ENCODE results near the gene PDE12.
"Not testable (repeated sequence)": the region's sequence is repeated elsewhere in the genome, so short reads cannot be mapped to it uniquely, and the experiment has no call there.

Gene PDE12

GRCh38 chr3:57587905-57588304, 31.8 kb downstream of the PDE12 start:
- no peak overlapping the region for H3K9ac ChIP-seq (ENCODE audit: low read length)
- peaks cover 45% of the 10 kb centered on the region for H3K4me1 ChIP-seq (ENCODE audit: control insufficient read depth, insufficient read depth, low read length)
- peaks cover 32% of the 10 kb centered on the region for H3K36me3 ChIP-seq (ENCODE audit: control insufficient read depth, insufficient read depth, low read length, severe bottlenecking)
- DNase-seq (ENCODE audit: low read depth), result no peak
- H3K27me3 ChIP-seq (replicated peaks; ENCODE audit: control insufficient read depth, insufficient read depth, low read length), result no peaks in the 10 kb centered on the region
- no peaks in the 10 kb centered on the region for H3K9me3 ChIP-seq (ENCODE audit: control insufficient read depth, low read length)
- no peak overlapping the region for H3K4me3 ChIP-seq (ENCODE audit: low read length)

GRCh38 chr3:57592306-57592705, 36.2 kb downstream of the PDE12 start:
- H3K4me3 ChIP-seq (ENCODE audit: low read length), result peak overlapping the region; percentile 100
- H3K36me3 ChIP-seq (ENCODE audit: control insufficient read depth, insufficient read depth, low read length, severe bottlenecking), result peaks cover 21% of the 10 kb centered on the region
- H3K4me1 ChIP-seq (ENCODE audit: control insufficient read depth, insufficient read depth, low read length), result peaks cover 47% of the 10 kb centered on the region
- no peaks in the 10 kb centered on the region for H3K9me3 ChIP-seq (ENCODE audit: control insufficient read depth, low read length)
- H3K27me3 ChIP-seq (replicated peaks; ENCODE audit: control insufficient read depth, insufficient read depth, low read length), result no peaks in the 10 kb centered on the region
- DNase-seq (ENCODE audit: low read depth), result no peak
- peak overlapping the region; percentile 24 for H3K9ac ChIP-seq (ENCODE audit: low read length)

GRCh38 chr3:57594144-57594543, 38.1 kb downstream of the PDE12 start:
- H3K4me1 ChIP-seq (ENCODE audit: control insufficient read depth, insufficient read depth, low read length), result peaks cover 43% of the 10 kb centered on the region
- DNase-seq (ENCODE audit: low read depth), result no peak
- H3K9ac ChIP-seq (ENCODE audit: low read length), result peak overlapping the region; percentile 100
- no peaks in the 10 kb centered on the region for H3K27me3 ChIP-seq (replicated peaks; ENCODE audit: control insufficient read depth, insufficient read depth, low read length)
- peaks cover 16% of the 10 kb centered on the region for H3K36me3 ChIP-seq (ENCODE audit: control insufficient read depth, insufficient read depth, low read length, severe bottlenecking)
- peak overlapping the region; percentile 100 for H3K4me3 ChIP-seq (ENCODE audit: low read length)
- H3K9me3 ChIP-seq (ENCODE audit: control insufficient read depth, low read length), result no peaks in the 10 kb centered on the region

GRCh38 chr3:57594576-57594975, 38.5 kb downstream of the PDE12 start:
- Histone ChIP-seq H3K4me3 (ENCODE audit: low read length) (peak overlapping the region; percentile 100), H3K9me3 (ENCODE audit: control insufficient read depth, low read length) (no peaks in the 10 kb centered on the region)
- no peak for DNase-seq (ENCODE audit: low read depth)

GRCh38 chr3:57596495-57597126, 40.5 kb downstream of the PDE12 start:
- DNase-seq (ENCODE audit: low read depth), result peak; percentile 93
- no peaks in the 10 kb centered on the region for H3K27me3 ChIP-seq (replicated peaks; ENCODE audit: control insufficient read depth, insufficient read depth, low read length)
- no peaks in the 10 kb centered on the region for H3K9me3 ChIP-seq (ENCODE audit: control insufficient read depth, low read length)
- peak overlapping the region; percentile 100 for H3K4me3 ChIP-seq (ENCODE audit: low read length)
- H3K4me1 ChIP-seq (ENCODE audit: control insufficient read depth, insufficient read depth, low read length), result peaks cover 42% of the 10 kb centered on the region
- H3K36me3 ChIP-seq (ENCODE audit: control insufficient read depth, insufficient read depth, low read length, severe bottlenecking), result peaks cover 11% of the 10 kb centered on the region
- H3K9ac ChIP-seq (ENCODE audit: low read length), result peak overlapping the region; percentile 100

More at GRCh38 chr3:57594576-57594975, 38.5 kb downstream of the PDE12 start:
- H3K9ac ChIP-seq (ENCODE audit: low read length), result peak overlapping the region; percentile 100
- H3K4me1 ChIP-seq (ENCODE audit: control insufficient read depth, insufficient read depth, low read length), result peaks cover 46% of the 10 kb centered on the region
- no peaks in the 10 kb centered on the region for H3K27me3 ChIP-seq (replicated peaks; ENCODE audit: control insufficient read depth, insufficient read depth, low read length)
- H3K36me3 ChIP-seq (ENCODE audit: control insufficient read depth, insufficient read depth, low read length, severe bottlenecking), result peaks cover 16% of the 10 kb centered on the region

- peak within 1 kb of the TSS; percentile 100 for H3K9ac ChIP-seq (ENCODE audit: low read length)
- peak; percentile 99 for DNase-seq (ENCODE audit: low read depth)
- H3K36me3 ChIP-seq (ENCODE audit: control insufficient read depth, insufficient read depth, low read length, severe bottlenecking), result peaks cover 16% of the 10 kb centered on the region
- H3K27me3 ChIP-seq (replicated peaks; ENCODE audit: control insufficient read depth, insufficient read depth, low read length), result no peaks in the 10 kb centered on the region
- peaks cover 35% of the 10 kb centered on the region for H3K4me1 ChIP-seq (ENCODE audit: control insufficient read depth, insufficient read depth, low read length)
- H3K9me3 ChIP-seq (ENCODE audit: control insufficient read depth, low read length), result no peaks in the 10 kb centered on the region
- peak within 1 kb of the TSS; percentile 100 for H3K4me3 ChIP-seq (ENCODE audit: low read length)
Observed at GRCh38 chr3:57597127-57597923, 41.3 kb downstream of the PDE12 start, which contains the start of gene ARF4. Gene ARF4, minus strand, starts transcription at chr3:57597344. Its CDS starts 204 bp downstream, at chr3:57597140.

- Histone ChIP-seq H3K9me3 (ENCODE audit: control insufficient read depth, low read length) (no peaks in the 10 kb centered on the region), H3K4me3 (ENCODE audit: low read length) (peak overlapping the region; percentile 100), H3K27me3 (replicated peaks; ENCODE audit: control insufficient read depth, insufficient read depth, low read length) (no peaks in the 10 kb centered on the region), H3K4me1 (ENCODE audit: control insufficient read depth, insufficient read depth, low read length) (peaks cover 19% of the 10 kb centered on the region), H3K9ac (ENCODE audit: low read length) (peak overlapping the region; percentile 86), H3K36me3 (ENCODE audit: control insufficient read depth, insufficient read depth, low read length, severe bottlenecking) (peaks cover 17% of the 10 kb centered on the region)
- no peak for DNase-seq (ENCODE audit: low read depth)
Observed at GRCh38 chr3:57598765-57599360, 42.8 kb downstream of the PDE12 start.

- H3K27me3 ChIP-seq (replicated peaks; ENCODE audit: control insufficient read depth, insufficient read depth, low read length), result no peaks in the 10 kb centered on the region
- H3K9me3 ChIP-seq (ENCODE audit: control insufficient read depth, low read length), result no peaks in the 10 kb centered on the region
- no peak overlapping the region for H3K4me3 ChIP-seq (ENCODE audit: low read length)
- peaks cover 9% of the 10 kb centered on the region for H3K4me1 ChIP-seq (ENCODE audit: control insufficient read depth, insufficient read depth, low read length)
- H3K36me3 ChIP-seq (ENCODE audit: control insufficient read depth, insufficient read depth, low read length, severe bottlenecking), result peaks cover 6% of the 10 kb centered on the region
- no peak overlapping the region for H3K9ac ChIP-seq (ENCODE audit: low read length)
- no peak for DNase-seq (ENCODE audit: low read depth)
Observed at GRCh38 chr3:57600195-57600594, 44.1 kb downstream of the PDE12 start.

- H3K9me3 ChIP-seq (ENCODE audit: control insufficient read depth, low read length), result no peaks in the 10 kb centered on the region
- no peak for DNase-seq (ENCODE audit: low read depth)
- no peak overlapping the region for H3K4me3 ChIP-seq (ENCODE audit: low read length)
- H3K36me3 ChIP-seq (ENCODE audit: control insufficient read depth, insufficient read depth, low read length, severe bottlenecking), result peaks cover 5% of the 10 kb centered on the region
- no peaks in the 10 kb centered on the region for H3K4me1 ChIP-seq (ENCODE audit: control insufficient read depth, insufficient read depth, low read length)
- H3K9ac ChIP-seq (ENCODE audit: low read length), result no peak overlapping the region
- H3K27me3 ChIP-seq (replicated peaks; ENCODE audit: control insufficient read depth, insufficient read depth, low read length), result no peaks in the 10 kb centered on the region
Observed at GRCh38 chr3:57604971-57605370, 48.9 kb downstream of the PDE12 start.

GRCh38 chr3:57605683-57606082, 49.6 kb downstream of the PDE12 start:
- Histone ChIP-seq H3K27me3 (replicated peaks; ENCODE audit: control insufficient read depth, insufficient read depth, low read length) (no peaks in the 10 kb centered on the region), H3K9me3 (ENCODE audit: control insufficient read depth, low read length) (no peaks in the 10 kb centered on the region), H3K4me1 (ENCODE audit: control insufficient read depth, insufficient read depth, low read length) (no peaks in the 10 kb centered on the region), H3K36me3 (ENCODE audit: control insufficient read depth, insufficient read depth, low read length, severe bottlenecking) (peaks cover 5% of the 10 kb centered on the region), H3K9ac (ENCODE audit: low read length) (no peak overlapping the region), H3K4me3 (ENCODE audit: low read length) (no peak overlapping the region)
- DNase-seq (ENCODE audit: low read depth), result no peak

- not testable (repeated sequence) for H3K9me3 ChIP-seq (ENCODE audit: control insufficient read depth, low read length)
Observed at GRCh38 chr3:57611870-57612269, 55.8 kb downstream of the PDE12 start.

More at GRCh38 chr3:57611870-57612269, 55.8 kb downstream of the PDE12 start:
- H3K4me1 ChIP-seq (ENCODE audit: control insufficient read depth, insufficient read depth, low read length); H3K9ac ChIP-seq (ENCODE audit: low read length); H3K27me3 ChIP-seq (replicated peaks; ENCODE audit: control insufficient read depth, insufficient read depth, low read length); H3K36me3 ChIP-seq (ENCODE audit: control insufficient read depth, insufficient read depth, low read length, severe bottlenecking); H3K4me3 ChIP-seq (ENCODE audit: low read length); DNase-seq (ENCODE audit: low read depth): not testable (repeated sequence)

Data from adipocyte (in vitro differentiated cells).